ENCODE measurements around the gene DZIP1L.

The DZIP1L gene

GRCh38 chr3:138139691-138140090, 24.3 kb upstream of the DZIP1L start:
- no peak overlapping the region for H3K27ac ChIP-seq
- no peak overlapping the region for H3K4me3 ChIP-seq
- no peak for DNase-seq (ENCODE audit: low spot score)
- TF ChIP-seq CTCF (IDR thresholded peaks at IDR 0.05): no peak

GRCh38 chr3:138137861-138138260, 22.5 kb upstream of the DZIP1L start:
- no peak overlapping the region for H3K27ac ChIP-seq
- no peak for DNase-seq (ENCODE audit: low spot score)

GRCh38 chr3:138136201-138136600, 20.8 kb upstream of the DZIP1L start:
- no peak overlapping the region for H3K27ac ChIP-seq

More at GRCh38 chr3:138137861-138138260, 22.5 kb upstream of the DZIP1L start:
- no peak overlapping the region for H3K4me3 ChIP-seq
- no peak for TF ChIP-seq CTCF (IDR thresholded peaks at IDR 0.05)

GRCh38 chr3:138135833-138136194, 20.4 kb upstream of the DZIP1L start:
- DNase-seq (ENCODE audit: low spot score): no peak
- H3K4me3 ChIP-seq: no peak overlapping the region
- TF ChIP-seq CTCF (IDR thresholded peaks at IDR 0.05): no peak
- no peak overlapping the region for H3K27ac ChIP-seq

More at GRCh38 chr3:138136201-138136600, 20.8 kb upstream of the DZIP1L start:
- no peak overlapping the region for H3K4me3 ChIP-seq
- no peak for TF ChIP-seq CTCF (IDR thresholded peaks at IDR 0.05)
- DNase-seq (ENCODE audit: low spot score): no peak

GRCh38 chr3:138135146-138135832, 19.9 kb upstream of the DZIP1L start:
- TF ChIP-seq CTCF (IDR thresholded peaks at IDR 0.05): no peak
- no peak overlapping the region for H3K27ac ChIP-seq
- no peak for DNase-seq (ENCODE audit: low spot score)
- H3K4me3 ChIP-seq: no peak overlapping the region

- TF ChIP-seq CTCF (IDR thresholded peaks at IDR 0.05): no peak
- Histone ChIP-seq H3K4me3 (no peak within 1 kb of the TSS), H3K27ac (no peak within 1 kb of the TSS)
- no peak for DNase-seq (ENCODE audit: low spot score)
Observed at GRCh38 chr3:138132239-138132638, 16.8 kb upstream of the DZIP1L start, which contains the start of gene A4GNT. Gene A4GNT, minus strand, starts transcription at chr3:138132390. Its CDS starts 1,134 bp downstream, at chr3:138131256.

GRCh38 chr3:138127636-138128365, 12.4 kb upstream of the DZIP1L start:
- no peak overlapping the region for H3K4me3 ChIP-seq
- H3K27ac ChIP-seq: no peak overlapping the region
- no peak for TF ChIP-seq CTCF (IDR thresholded peaks at IDR 0.05)
- DNase-seq (ENCODE audit: low spot score): no peak

Measured in coronary artery (tissue), 2 donors.